HUES48 (cell line): Measurements from ENCODE around the gene DHODH.
"Not testable (repeated sequence)": the region's sequence is repeated elsewhere in the genome, so short reads cannot be mapped to it uniquely, and the experiment has no call there.

Source experiments
- H3K27ac ChIP-seq: one replicate; pipeline ENCODE4 v1.7.0; 2013; ENCODE audit warnings: low read depth, low read length, inconsistent platforms
- H3K27me3 ChIP-seq: 2 replicates; pipeline ENCODE4 v1.6.1; 2013; ENCODE audit warnings: mild to moderate bottlenecking, low read length; ENCODE audit not compliant: control insufficient read depth, insufficient read depth
- H3K36me3 ChIP-seq: 2 replicates; pipeline ENCODE4 v1.6.1; 2013; ENCODE audit warnings: low read length; ENCODE audit not compliant: control insufficient read depth, insufficient read depth
- H3K4me1 ChIP-seq: 2 replicates; pipeline ENCODE4 v1.6.1; 2013; ENCODE audit warnings: mild to moderate bottlenecking, low read length; ENCODE audit not compliant: control insufficient read depth, insufficient read depth
- H3K4me3 ChIP-seq: 2 replicates; pipeline ENCODE4 v1.5.1; 2013; ENCODE audit warnings: mild to moderate bottlenecking, low read depth, low read length
- H3K9ac ChIP-seq: 2 replicates; pipeline ENCODE4 v1.6.1; 2013; ENCODE audit warnings: mild to moderate bottlenecking, low read depth, low read length, moderate library complexity
- H3K9me3 ChIP-seq: 2 replicates; pipeline ENCODE4 v1.6.1; 2013; ENCODE audit warnings: low read length; ENCODE audit not compliant: control insufficient read depth, insufficient read depth

Gene DHODH

DNA sequence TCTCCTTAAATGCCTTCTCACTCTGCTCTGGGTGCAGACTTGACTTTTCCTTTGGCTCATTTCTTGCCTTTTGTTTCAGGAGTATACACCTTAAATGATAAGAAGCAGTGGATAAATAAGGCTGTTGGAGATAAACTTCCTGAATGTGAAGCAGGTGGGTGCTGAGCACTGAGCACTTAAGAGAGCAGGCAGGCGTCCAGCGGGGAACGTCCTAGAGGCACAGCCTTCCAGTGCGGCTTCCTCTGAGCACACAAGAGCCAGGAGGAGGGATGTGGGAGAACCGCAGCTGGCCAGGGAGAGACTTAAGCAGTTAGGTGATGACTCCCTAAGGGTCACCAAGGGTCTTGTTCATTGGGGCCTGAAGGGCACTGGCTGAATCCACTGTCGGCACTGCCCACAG lies 48.8 kb downstream of the DHODH start:
- not testable (repeated sequence) for H3K27ac ChIP-seq, H3K4me1 ChIP-seq, H3K9ac ChIP-seq, H3K9me3 ChIP-seq, H3K4me3 ChIP-seq, H3K36me3 ChIP-seq, H3K27me3 ChIP-seq

DNA sequence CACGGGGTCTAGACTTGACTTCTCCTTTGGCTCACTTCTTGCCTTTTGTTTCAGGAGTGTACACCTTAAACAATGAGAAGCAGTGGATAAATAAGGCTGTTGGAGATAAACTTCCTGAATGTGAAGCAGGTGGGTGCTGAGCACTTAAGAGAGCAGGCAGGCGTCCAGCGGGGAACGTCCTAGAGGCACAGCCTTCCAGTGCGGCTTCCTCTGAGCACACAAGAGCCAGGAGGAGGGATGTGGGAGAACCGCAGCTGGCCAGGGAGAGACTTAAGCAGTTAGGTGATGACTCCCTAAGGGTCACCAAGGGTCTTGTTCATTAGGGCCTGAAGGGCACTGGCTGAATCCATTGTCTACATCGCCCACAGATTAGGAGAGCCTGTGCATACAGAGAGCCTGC lies 50.5 kb downstream of the DHODH start:
- H3K27me3 ChIP-seq, H3K36me3 ChIP-seq, H3K9ac ChIP-seq, H3K4me1 ChIP-seq, H3K9me3 ChIP-seq, H3K4me3 ChIP-seq, H3K27ac ChIP-seq: not testable (repeated sequence)

DNA sequence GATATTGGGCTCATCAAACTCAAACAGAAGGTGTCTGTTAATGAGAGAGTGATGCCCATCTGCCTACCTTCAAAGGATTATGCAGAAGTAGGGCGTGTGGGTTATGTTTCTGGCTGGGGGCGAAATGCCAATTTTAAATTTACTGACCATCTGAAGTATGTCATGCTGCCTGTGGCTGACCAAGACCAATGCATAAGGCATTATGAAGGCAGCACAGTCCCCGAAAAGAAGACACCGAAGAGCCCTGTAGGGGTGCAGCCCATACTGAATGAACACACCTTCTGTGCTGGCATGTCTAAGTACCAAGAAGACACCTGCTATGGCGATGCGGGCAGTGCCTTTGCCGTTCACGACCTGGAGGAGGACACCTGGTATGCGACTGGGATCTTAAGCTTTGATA lies 51.9 kb downstream of the DHODH start:
- H3K27me3 ChIP-seq: no peaks in the 10 kb centered on the region
- H3K9me3 ChIP-seq: no peaks in the 10 kb centered on the region
- H3K4me1 ChIP-seq: no peaks in the 10 kb centered on the region
- H3K27ac ChIP-seq: no peak overlapping the region
- H3K36me3 ChIP-seq: no peaks in the 10 kb centered on the region
- no peak overlapping the region for H3K4me3 ChIP-seq
- no peak overlapping the region for H3K9ac ChIP-seq

DNA sequence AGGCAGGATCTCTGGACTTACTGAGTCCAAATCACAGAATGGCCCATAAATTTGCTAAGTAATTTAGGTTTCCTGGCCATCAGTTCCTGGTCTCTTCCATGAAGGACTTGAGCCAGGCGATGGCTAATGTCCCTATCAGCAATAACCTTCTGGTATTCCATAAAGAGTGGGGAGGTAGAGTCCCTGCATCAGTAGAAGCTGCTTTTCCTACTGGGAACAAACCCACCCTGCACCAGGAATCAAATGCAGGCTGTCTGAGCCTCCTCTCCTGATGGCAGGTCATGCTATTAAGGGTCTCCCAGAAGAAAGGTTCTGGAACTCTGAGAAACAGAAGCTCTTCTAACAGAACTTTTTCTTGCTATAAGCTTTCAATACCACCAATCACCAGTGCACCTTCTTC lies 53.0 kb downstream of the DHODH start:
- Histone ChIP-seq H3K9me3 (no peaks in the 10 kb centered on the region), H3K36me3 (no peaks in the 10 kb centered on the region), H3K4me1 (no peaks in the 10 kb centered on the region), H3K9ac (no peak overlapping the region), H3K27ac (no peak overlapping the region), H3K27me3 (no peaks in the 10 kb centered on the region), H3K4me3 (no peak overlapping the region)

DNA sequence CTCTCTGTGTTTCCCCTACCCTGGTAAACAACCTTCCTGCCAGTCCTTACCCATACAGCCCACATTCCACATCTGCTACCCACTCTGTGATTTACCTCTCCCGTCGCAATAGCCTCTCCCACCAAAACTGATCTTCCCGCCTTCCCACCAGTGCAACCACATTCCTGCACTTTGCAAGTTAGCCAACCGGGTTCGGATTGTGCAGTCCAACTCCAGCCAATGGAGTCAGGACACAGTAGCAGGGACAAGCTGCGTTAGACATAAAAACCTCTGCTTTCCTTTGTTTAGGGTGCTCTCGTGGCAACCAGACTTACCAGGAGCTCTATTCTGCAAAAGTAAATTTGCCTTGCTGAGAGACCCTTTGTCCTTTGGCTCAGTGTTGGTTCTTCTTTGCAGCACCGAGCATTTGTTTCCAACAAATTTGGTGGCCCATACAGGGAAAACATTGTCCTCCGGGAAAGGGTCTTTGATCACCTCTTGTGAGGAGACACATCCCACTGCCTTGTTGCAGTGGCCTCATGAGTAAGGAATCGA lies 55.9 kb downstream of the DHODH start:
- Histone ChIP-seq H3K4me1 (no peaks in the 10 kb centered on the region), H3K9me3 (no peaks in the 10 kb centered on the region), H3K27ac (no peak overlapping the region), H3K36me3 (no peaks in the 10 kb centered on the region), H3K9ac (no peak overlapping the region), H3K27me3 (no peaks in the 10 kb centered on the region), H3K4me3 (no peak overlapping the region)

DNA sequence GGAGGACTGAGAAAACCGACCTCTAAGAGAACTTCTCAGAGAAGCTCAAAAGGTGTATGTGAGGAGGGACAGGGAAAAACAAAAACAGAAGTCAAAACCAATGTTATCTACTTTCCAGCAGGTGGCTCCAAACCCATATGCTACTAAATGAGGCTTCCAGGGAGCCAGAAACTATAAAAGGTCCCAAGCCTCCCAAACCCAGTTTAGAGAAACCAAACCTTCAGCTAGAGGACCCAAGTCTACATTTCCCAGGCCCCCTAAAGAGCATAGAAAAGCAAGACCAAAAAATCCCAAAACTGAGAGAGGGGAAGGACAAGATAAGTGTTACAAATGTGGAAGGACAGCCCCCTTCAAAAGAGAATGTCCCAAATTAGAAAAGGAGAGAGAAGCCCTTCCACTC lies 58.2 kb downstream of the DHODH start:
- Histone ChIP-seq H3K4me1 (no peaks in the 10 kb centered on the region), H3K27me3 (no peaks in the 10 kb centered on the region), H3K36me3 (no peaks in the 10 kb centered on the region), H3K27ac (no peak overlapping the region), H3K9ac (no peak overlapping the region), H3K9me3 (no peaks in the 10 kb centered on the region), H3K4me3 (no peak overlapping the region)

DNA sequence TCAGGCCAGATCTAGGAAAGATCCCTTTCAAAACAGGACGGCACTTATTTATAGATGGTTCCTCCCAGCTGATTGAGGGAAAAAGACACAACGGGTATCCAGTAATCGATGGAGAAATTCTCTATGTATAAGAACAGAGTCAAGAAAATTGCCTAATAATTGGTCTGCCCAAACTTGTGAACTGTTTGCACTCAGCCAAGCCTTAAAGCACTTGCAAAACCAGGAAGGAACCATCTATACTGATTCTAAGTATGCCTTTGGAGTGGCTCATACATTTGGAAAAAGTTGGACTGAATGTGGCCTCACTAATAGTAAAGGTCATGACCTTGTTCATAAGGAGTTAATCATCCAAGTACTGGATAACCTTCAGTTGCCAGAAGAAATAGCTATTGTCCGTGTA lies 60.4 kb downstream of the DHODH start:
- H3K4me3 ChIP-seq: no peak overlapping the region
- H3K9me3 ChIP-seq: no peaks in the 10 kb centered on the region
- H3K27me3 ChIP-seq: no peaks in the 10 kb centered on the region
- H3K27ac ChIP-seq: no peak overlapping the region
- no peak overlapping the region for H3K9ac ChIP-seq
- no peaks in the 10 kb centered on the region for H3K36me3 ChIP-seq
- no peaks in the 10 kb centered on the region for H3K4me1 ChIP-seq

DNA sequence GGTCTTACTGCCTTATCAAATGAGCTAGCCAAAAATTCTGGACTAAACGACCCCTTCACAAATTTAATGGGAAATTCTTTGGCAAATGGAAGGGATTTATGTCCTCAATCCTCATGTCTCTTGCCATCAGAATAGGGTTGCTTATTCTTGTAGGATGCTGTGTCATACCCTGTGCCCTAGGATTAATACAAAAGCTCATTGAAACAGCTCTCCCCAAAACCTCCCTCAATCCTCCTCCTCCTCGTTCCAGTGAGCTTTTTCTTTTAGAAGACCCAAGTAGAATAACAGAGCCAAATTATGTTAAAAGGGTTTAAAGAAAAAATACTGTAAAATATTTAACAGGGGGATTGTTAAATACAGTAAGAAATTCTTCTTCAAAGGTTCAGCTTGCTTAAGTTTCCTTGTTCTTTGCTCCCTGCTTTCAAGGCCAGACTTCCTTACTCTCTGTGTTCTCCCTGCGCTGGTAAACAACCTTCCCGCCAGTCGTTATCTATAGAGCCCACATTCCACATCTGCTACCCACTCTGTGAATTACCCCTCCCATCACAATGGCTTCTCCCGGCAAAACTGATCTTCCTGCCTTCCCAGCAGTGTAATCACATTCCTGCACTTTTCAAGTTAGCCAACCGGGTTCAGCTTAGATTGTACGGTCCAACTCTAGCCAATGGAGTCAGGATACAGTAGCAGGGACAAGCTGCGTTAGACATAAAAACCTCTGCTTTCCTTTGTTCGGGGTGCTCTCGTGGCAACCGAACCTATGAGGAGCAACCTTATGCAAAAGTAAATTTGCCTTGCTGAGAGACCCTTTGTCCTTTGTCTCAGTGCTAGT lies 64.2 kb downstream of the DHODH start:
- H3K27me3 ChIP-seq: no peaks in the 10 kb centered on the region
- H3K36me3 ChIP-seq: no peaks in the 10 kb centered on the region
- H3K4me3 ChIP-seq: no peak overlapping the region
- H3K9me3 ChIP-seq: no peaks in the 10 kb centered on the region
- no peaks in the 10 kb centered on the region for H3K4me1 ChIP-seq
- H3K9ac ChIP-seq: no peak overlapping the region
- no peak overlapping the region for H3K27ac ChIP-seq

DNA sequence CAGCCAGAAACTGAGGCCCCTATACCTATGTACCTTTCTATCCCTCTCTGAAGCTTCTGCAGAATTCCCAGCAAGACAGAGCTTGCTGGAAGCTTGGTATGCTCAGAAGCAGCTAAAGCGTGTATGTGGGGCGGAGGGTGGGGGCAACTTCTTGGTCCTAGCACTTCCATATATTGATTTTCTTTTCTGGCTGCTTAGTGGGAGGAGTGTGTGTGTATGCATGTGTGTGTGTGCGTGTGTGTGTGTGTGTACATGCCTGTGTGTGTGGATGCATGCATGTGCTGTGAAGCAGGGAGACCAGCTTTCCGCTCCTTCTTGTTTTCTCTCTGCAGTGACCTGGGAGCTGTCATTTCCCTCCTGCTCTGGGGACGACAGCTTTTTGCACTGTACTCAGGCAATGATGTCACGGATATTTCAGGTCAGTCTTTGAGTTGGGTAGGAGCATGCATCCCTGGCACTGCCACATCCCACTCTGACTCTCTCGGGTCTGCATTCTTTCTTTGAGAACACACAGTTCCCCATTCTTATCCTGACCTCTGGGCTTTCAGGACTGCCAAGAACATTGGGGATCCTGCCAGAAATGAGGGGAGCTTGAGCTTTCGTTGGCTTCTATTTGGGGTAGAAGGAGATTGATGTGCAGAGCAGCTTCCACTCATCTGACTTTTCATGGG lies 65.2 kb downstream of the DHODH start:
- Histone ChIP-seq H3K9me3 (no peaks in the 10 kb centered on the region), H3K27me3 (no peaks in the 10 kb centered on the region), H3K9ac (no peak overlapping the region), H3K4me1 (no peaks in the 10 kb centered on the region), H3K27ac (no peak overlapping the region), H3K36me3 (no peaks in the 10 kb centered on the region), H3K4me3 (no peak overlapping the region)

DNA sequence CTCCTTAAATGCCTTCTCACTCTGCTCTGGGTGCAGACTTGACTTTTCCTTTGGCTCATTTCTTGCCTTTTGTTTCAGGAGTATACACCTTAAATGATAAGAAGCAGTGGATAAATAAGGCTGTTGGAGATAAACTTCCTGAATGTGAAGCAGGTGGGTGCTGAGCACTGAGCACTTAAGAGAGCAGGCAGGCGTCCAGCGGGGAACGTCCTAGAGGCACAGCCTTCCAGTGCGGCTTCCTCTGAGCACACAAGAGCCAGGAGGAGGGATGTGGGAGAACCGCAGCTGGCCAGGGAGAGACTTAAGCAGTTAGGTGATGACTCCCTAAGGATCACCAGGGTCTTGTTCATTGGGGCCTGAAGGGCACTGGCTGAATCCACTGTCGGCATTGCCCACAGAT lies 66.5 kb downstream of the DHODH start:
- H3K9ac ChIP-seq, H3K27ac ChIP-seq, H3K27me3 ChIP-seq, H3K4me3 ChIP-seq, H3K9me3 ChIP-seq, H3K36me3 ChIP-seq, H3K4me1 ChIP-seq: not testable (repeated sequence)
